22Rv1 (cell line): Measurements from ENCODE around the gene EGF.
"Not testable (repeated sequence)": the region's sequence is repeated elsewhere in the genome, so short reads cannot be mapped to it uniquely, and the experiment has no call there.

Source experiments
- H3K27ac ChIP-seq: fragments of 450-650 bp; 2 replicates; pipeline ENCODE4 v1.5.1; 2017
- CTCF ChIP-seq: fragments of 450-650 bp; IDR thresholded peaks from 2 replicates; pipeline ENCODE4 v1.5.1; 2017; ENCODE audit warnings: mild to moderate bottlenecking
- ZFX ChIP-seq: fragments of 450-650 bp; IDR thresholded peaks from 2 replicates; pipeline ENCODE4 v1.6.1; 2017; ENCODE audit warnings: antibody characterized with exemption, borderline replicate concordance

EGF gene

DNA sequence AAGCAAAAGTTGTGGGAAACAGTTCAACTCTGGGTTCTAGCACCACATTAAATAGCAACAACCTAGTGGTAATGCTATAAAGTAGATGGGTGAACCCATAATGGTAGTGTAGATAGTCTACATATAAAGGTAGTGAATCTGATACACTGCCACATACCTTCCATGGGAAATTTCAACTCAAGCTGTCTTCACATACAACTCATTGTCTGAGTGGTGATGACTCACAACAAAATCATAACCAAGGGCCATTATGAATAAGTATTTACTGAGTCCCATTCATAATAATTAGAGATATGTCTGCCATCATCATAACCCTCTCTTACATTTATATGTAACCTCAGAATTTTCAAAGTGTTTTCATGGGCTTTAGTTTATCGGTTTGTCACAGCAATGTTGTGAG is 34.8 kb downstream of the EGF start:
- TF ChIP-seq CTCF (no peak), ZFX (no peak)
- no peak overlapping the region for H3K27ac ChIP-seq

DNA sequence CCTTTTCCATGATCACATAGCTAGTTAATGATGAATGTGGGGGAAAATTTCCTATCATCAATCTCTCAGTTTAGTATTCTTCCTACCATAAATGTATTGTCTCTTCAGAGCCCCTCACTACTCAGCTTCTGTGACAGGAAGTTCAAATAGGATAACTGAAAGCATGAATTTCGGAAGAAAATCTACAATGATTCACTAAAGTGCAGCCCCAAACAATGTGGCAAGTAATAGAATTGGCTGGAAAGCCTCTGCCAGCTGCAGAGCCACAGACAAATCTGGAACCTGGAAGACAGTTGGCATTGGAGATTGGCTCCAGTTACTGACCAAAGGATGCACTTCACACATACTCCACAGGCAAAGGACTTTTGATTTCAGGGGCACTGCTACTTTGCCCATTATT is 35.2 kb downstream of the EGF start:
- no peak overlapping the region for H3K27ac ChIP-seq
- TF ChIP-seq CTCF (no peak), ZFX (no peak)

DNA sequence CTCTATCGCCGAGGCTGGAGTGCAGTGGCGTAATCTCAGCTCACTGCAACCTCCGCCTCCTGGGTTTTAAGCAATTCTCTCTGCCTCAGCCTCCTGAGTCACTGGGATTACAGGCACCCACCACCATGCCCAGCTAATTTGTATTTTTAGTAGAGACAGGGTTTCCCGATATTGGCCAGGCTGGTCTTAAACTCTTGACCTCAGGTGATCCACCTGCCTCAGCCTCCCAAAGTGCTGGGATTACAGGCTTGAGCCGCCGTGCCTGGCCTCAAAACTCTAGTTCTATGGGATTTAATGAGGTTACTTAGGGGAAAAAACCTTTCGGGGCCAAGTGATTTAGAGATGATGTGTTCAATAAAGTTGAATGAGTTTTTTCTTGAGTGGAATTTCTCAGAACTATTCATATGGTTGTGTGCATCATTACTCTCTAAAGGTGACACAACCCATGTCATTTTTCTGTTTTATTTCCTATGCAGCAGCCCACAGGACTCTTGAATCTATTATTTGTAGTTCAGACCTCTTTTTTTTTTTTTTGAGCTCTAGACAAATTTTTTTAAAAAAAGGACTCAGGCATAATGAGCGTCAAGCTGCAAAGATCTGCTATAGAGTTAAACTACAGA is 36.5 kb downstream of the EGF start:
- H3K27ac ChIP-seq: not testable (repeated sequence)

DNA sequence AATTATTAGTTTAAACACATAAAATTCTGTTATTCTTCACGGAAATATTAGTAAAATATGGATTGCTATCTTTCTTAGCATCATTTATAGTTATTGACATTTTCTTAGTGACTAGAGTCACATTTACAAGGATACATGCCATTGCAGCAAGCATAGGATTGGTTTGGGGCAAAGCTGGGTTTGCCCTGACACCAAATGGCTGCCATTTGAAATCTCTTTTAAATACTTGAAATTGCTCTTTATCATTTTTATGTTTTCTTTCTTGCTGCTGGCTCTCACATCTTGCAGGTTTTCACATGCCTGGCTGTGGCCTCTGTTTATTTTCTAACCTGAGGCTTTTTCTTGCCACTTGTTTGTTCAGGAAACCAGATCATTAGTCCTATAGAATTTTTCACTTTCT is 39.9 kb downstream of the EGF start:
- no peak for TF ChIP-seq ZFX
- TF ChIP-seq CTCF: no peak

DNA sequence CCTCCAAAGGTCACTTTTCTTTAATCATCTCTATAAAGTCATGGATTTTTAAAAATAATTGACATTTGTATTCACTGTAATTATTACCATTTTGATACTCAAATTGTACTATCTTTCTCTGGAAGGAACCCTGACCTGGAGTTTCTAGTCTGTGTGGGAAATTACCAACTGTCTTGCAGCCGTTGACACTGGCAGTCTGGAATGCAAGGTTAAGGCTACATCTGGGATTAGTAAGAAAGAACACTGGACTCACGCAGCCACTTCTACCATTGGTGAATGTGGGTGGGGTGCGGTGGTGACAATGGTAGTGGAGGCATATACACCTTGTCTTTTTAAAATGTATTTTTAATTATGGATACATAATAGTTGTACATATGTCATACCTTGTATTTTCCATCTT is 40.9 kb downstream of the EGF start:
- TF ChIP-seq CTCF (no peak), ZFX (no peak)
- H3K27ac ChIP-seq: no peak overlapping the region

More for the DNA sequence above, 39.9 kb downstream of the EGF start:
- no peak overlapping the region for H3K27ac ChIP-seq

DNA sequence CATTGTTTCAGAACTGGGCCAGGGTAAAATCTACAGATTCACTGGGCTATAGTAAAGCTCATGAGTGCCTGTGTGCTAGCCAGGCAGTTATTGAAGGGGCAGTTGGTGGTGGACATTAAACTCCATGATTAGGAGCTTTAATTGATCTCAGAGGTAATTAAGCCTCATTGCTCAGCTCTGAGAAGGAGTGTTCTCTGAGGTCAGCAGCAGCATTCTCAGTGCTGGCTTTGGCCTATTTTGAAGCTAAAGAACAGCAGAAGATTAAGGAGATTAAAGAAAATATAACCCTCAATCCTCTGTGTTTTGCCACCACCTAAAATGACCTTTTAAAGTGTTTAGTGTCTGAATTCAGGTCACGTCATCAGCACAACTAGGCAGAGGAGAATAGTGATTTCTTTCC is 42.5 kb downstream of the EGF start:
- H3K27ac ChIP-seq: no peak overlapping the region
- TF ChIP-seq CTCF: no peak
- no peak for TF ChIP-seq ZFX

GRCh38 chr4:109957227-109957626 is 44.5 kb downstream of the EGF start:
- TF ChIP-seq CTCF: no peak
- TF ChIP-seq ZFX: no peak
- H3K27ac ChIP-seq: no peak overlapping the region

DNA sequence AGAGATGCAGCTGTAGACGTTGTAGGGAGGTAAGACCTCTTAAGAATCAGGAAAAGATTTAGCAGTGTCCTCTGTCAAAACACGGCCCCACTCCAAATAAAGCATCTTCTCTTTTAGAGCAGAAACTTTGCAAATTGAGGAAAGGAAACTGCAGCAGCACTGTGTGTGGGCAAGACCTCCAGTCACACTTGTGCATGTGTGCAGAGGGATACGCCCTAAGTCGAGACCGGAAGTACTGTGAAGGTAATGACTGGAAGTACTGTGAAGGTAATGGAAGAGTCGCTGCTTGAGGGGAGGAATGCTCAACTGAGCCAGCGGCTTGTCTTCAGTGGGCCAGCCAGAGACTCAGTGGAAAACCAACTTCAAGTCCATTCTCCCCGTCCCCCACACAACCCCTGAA is 46.5 kb downstream of the EGF start:
- H3K27ac ChIP-seq: no peak overlapping the region
- TF ChIP-seq CTCF (no peak), ZFX (no peak)
